Endothelial cell of umbilical vein (primary cell): ENCODE results near the gene COL4A2.

Source experiments
- EZH2 ChIP-seq: IDR thresholded peaks from 2 replicates; pipeline ENCODE4 v1.6.1; 2012; ENCODE audit warnings: borderline replicate concordance, low read depth, mild to moderate bottlenecking, moderate library complexity, low read length, inconsistent platforms; ENCODE audit not compliant: severe bottlenecking
- GATA2 ChIP-seq: IDR thresholded peaks from 2 replicates; pipeline ENCODE4 v1.7.0; 2011; ENCODE audit warnings: low read depth, mild to moderate bottlenecking, moderate library complexity, mixed read lengths, low read length; ENCODE audit not compliant: insufficient read length, insufficient read depth
- JUN ChIP-seq: IDR thresholded peaks from 2 replicates; pipeline ENCODE4 v1.6.1; 2011; ENCODE audit warnings: borderline replicate concordance, low read depth; ENCODE audit not compliant: insufficient read length, insufficient read depth
- POLR2A ChIP-seq: IDR thresholded peaks from 2 replicates; pipeline ENCODE4 v1.6.1; 2012; ENCODE audit warnings: low read depth, mild to moderate bottlenecking, control low read depth, low read length
- POLR2AphosphoS5 ChIP-seq: IDR thresholded peaks from 2 replicates; pipeline ENCODE4 v1.6.1; 2012; ENCODE audit warnings: low read depth, mild to moderate bottlenecking, control low read depth, low read length, moderate library complexity; ENCODE audit not compliant: insufficient read depth
- TF ChIP-seq, protein P1 (sequence below), 2 donors: IDR thresholded peaks; 1 replicate in 1 of 2; 2 replicates in 1 of 2; pipeline ENCODE4 v1.5.1; 2011; ENCODE audit warnings: low read length in 2 of 2, mild to moderate bottlenecking in 2 of 2, moderate library complexity in 2 of 2, control low read depth in 1 of 2, inconsistent platforms in 1 of 2, low read depth in 1 of 2; ENCODE audit not compliant: insufficient read depth in 1 of 2; ENCODE audit errors: extremely low read depth in 1 of 2
- TF ChIP-seq, protein P2 (sequence below): IDR thresholded peaks from 2 replicates; pipeline ENCODE4 v1.6.1; 2011; ENCODE audit not compliant: insufficient read depth, insufficient read length

DNA sequence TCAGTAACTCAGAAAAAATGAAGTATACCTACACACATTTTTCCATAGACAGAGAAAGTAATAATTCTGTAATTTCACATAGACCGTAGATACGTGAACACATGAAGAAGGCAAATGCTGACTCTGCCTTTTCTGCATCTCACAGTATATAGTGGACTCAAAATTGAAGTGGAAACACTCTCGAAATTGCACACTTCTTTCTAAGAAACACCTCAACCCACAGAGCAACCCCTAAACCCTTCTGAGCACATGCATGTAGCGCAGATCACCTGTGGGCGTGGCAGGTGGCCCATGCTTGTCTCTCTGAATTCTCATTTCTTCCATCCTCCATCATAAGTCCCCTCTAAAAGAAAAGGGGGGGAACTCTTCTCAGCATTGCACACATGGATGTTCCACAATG is 34.9 kb upstream of the COL4A2 start:
- TF ChIP-seq, protein P1, sequence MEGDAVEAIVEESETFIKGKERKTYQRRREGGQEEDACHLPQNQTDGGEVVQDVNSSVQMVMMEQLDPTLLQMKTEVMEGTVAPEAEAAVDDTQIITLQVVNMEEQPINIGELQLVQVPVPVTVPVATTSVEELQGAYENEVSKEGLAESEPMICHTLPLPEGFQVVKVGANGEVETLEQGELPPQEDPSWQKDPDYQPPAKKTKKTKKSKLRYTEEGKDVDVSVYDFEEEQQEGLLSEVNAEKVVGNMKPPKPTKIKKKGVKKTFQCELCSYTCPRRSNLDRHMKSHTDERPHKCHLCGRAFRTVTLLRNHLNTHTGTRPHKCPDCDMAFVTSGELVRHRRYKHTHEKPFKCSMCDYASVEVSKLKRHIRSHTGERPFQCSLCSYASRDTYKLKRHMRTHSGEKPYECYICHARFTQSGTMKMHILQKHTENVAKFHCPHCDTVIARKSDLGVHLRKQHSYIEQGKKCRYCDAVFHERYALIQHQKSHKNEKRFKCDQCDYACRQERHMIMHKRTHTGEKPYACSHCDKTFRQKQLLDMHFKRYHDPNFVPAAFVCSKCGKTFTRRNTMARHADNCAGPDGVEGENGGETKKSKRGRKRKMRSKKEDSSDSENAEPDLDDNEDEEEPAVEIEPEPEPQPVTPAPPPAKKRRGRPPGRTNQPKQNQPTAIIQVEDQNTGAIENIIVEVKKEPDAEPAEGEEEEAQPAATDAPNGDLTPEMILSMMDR (IDR thresholded peaks at IDR 0.05; ENCODE audit: extremely low read depth in 1 of 2, insufficient read depth in 1 of 2, low read depth in 1 of 2, low read length in 2 of 2) = no peak
- TF ChIP-seq POLR2AphosphoS5 (no peak), POLR2A (no peak), EZH2 (no peak), GATA2 (no peak), JUN (no peak)
- TF ChIP-seq, protein P2, sequence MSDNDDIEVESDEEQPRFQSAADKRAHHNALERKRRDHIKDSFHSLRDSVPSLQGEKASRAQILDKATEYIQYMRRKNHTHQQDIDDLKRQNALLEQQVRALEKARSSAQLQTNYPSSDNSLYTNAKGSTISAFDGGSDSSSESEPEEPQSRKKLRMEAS = no peak
